Activated naive CD8-positive, alpha-beta T cell treated with anti-CD3 and anti-CD28 coated beads, Interleukin-2, amount 50 U/mL, for 16 hours (primary cell): Measurements from ENCODE around the gene RPL28.

ENCODE experiments used
- DNase-seq: peaks from one replicate; pipeline ENCODE4 v3.0.0-alpha.2; 2020; ENCODE audit warnings: low read depth, low spot score

RPL28 gene

DNA sequence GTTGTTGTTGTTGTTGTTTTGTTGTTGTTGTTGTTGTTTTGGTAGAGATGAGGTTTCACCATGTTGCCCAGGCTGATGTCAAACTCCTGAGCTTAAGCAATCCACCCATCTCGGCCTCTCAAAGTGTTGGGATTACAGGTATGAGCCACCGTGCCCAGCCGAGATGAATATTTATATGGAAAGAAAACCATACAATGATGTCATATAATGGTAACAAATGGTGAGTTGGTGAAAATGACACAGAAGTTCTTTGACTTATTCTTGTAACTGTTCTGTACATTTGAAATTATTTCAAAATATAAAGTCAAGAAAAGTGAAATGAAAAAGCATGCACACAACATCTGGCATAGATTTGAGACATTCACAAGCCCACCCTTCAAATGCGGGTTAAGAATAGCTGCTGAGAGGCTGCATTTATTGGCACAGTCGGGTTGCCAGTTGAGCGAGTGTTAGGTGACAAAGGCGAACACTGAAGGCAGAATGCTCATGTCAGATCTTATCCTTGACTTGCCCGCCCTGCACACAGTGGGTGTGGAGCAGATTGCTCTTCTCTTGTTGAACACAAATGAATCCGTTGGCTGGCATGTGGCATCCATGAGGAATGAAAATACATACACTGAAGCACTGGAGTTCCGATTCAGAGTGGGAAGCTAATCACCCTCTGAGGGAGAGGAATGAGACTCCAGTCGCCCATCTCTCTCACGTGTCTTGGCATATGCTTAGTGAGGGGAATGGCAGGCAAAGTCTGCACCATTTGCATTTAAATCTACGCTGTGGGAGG, 37.7 kb downstream of the RPL28 start:
- DNase-seq = no peak

DNA sequence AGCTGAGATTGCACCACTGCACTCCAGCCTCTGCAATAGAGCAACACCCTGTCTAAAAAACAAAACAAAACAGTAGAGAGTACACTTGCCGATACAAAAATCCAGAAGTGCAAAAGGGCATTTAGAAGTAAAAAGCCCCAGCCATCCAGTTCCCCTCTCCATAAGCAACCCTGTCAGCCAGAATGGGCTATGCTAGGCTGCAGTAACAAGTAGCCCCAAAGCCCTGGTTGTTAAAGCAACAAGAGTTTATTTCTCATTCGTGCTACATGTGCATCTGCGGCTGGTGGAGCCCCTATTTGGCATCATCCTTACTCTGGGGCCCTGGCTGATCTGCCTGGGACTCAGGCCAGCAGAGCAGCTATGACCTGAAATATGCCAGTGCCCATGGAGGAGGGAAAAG, 38.8 kb downstream of the RPL28 start:
- DNase-seq = no peak

DNA sequence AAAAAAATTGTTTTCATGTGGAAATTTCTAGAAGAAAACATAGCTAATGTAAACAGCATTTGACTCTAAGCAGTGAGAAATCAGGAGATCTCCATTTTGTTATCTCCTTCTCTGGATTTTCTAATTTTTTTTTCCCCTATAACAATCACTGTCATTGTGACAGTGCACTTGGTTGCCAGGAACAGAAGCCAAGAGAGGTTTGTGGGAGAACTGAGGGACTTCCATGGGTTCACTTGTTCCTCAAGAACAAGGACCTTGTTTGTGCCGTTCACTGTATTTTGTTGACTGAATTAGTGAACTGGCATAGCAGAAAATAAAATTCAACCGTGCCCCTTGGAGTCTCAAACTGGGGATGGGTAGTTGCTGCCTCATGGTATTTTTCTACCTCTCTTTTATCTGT, 40.3 kb downstream of the RPL28 start:
- no peak for DNase-seq

DNA sequence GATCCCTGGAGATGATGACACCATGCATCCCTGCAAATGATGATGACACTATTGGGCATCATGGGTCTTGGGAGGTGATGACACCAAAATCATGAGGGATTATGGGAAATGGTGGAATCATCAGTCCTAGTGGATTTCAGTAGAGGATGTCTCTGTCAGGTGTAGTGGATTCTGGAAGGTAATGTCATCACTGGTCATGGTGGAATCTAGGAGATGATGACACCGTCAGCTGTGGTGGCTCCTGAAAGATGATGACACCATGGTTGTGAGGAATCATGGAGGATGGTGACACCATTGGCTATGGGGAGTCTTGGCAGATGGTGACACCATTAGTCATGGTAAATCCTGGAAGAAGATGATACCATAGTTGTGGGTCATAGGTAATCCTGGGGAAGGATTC, 45.5 kb downstream of the RPL28 start:
- DNase-seq = no peak

DNA sequence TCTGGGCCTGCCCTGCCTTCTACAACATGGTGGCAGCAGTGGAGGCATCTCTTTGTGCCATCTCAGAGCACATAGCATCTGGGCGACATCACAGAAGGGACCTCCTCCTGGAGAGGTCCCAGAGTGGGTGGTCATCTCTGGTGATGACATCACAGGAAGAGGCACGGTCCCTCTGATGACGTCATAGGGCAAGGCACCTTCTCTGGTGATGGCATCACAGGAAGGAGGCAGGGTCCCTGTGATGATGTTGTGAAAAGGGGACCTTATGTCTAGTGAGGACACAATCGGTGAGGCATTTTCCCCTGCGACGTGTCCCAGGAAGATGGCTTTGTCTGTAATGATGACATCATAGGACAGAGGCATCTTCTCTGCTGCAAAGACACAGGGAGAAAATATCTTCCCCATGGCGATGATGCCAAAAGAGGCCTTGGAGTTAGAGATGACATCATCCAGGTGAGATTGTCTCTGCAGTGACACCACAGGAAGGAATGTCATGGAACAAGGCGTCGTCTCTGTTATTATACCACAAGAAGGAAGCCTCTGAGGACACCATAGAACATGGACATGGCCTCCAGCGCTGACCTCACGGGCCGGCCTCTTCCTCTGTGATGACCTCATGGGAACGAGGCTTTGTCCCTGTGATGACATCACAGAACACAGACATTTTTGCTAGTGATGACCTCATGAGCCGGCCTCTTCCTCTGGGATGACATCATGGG, 46.7 kb downstream of the RPL28 start:
- no peak for DNase-seq

DNA sequence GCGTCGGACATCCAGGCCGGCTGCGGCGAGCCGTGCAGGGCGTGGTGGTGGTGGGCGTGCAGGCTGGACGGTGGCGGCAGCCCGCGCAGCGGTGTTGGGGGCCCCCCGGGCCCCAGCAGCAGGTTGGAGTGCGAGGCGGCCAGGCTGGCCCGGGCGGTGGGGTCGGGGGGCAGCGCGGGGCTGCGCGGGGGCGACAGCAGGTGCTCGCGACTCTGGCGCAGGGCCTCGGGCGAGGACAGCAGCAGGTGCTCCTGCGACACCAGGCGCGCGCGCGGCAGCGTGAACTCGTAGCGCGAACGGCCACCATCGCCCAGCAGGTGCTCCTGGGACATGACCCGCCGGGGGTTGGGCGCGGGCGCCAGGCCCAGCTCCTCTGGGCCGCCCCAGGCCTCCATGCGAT, 47.6 kb downstream of the RPL28 start:
- DNase-seq = no peak

DNA sequence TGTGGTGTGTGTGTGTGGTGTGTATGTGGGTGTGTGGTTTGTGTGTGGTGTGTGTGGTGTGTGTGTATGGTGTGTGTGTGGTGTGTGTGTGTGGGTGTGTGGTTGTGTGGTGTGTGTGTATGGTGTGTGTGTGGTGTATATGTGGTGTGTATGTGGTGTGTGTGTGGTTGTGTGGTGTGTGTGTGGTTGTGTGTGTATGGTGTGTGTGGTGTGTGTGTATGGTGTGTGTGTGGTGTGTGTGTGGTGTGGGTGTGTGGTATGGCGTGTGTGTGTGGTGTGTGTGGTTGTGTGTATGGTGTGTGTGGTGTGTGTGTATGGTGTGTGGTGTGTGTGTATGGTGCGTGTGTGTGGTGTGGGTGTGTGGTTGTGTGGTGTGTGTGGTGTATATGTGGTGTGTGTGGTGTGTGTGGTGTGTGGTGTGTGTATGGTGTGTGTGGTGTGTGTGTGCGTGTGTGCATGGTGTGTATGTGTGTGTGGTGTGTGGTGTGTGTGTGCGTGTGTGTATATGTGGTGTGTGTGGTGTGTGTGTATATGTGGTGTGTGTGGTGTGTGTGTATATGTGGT, 48.7 kb downstream of the RPL28 start:
- no peak for DNase-seq

DNA sequence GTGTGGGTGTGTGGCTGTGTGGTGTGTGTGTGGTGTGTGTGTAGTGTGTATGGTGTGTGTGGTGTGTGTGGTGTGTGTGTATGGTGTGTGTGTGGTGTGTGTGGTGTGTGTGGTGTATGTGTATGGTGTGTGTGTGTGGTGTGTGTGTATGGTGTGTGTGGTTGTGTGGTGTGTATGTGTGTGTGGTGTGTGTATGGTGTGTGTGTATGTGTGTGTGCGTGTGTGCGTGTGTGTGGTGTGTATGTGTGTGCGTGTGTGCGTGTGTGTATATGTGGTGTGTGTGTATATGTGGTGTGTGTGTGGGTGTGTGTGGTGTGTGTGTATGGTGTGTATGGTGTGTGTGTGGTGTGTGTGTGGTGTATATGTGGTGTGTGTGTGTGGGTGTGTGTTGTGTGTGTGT, 49.3 kb downstream of the RPL28 start:
- DNase-seq = no peak

DNA sequence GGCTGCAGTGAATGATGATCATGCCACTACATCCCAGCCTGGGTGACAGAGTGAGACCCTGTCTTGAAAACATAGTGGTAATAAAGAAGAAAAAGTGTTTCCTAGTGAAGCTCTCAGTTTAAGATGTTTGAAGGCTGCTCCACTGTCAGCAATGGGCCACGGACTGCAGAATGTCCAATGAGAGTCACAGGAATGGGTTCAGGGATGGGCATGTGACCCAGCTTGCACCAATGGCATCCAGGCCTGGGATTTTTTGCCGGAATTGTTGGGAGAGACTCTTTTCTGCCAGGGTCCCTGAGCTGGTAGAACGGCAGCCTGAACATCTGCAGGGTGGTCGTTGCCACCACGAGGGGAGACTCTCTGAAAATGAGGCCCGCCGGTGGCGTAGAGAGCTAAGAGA, 51.1 kb downstream of the RPL28 start:
- no peak for DNase-seq

DNA sequence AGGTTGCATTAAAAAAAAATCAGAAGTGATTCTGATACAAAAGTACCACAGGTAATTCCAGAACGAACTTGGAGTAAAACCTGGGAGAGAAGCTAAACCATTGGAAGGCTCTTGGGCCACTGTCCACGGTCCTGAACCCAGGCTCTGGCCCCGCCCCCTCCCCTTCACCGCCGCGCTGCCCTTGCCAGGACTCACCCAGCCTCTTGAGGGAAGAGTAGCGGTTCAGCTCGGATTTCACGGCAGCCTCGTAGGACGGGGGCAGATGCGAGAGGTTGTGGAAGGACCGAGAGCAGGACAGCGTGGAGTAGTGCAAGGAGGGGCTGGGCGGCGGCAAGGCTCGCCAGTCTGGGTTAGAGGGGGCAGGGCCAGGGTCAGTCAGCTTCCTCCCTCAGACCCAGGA, 51.7 kb downstream of the RPL28 start:
- DNase-seq = no peak

DNA sequence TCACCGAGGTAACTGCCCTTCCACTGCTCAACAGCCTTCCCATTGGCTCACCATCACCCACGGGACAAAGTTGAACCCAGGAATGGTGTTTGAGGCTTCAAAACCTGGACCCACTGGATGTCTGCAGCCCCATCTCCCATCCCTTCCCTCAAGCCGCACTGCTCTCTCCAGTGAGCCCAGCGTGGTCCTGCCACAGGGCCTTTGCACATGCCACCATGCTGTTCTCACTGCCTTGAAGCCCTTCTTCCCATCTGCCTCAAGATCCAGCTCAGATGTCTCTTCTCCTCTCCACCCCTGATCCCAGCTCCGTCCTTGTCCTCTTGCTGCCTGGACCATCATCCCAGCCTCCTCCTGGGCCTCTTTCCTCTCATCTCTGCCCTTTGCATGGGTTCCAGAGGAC, 53.3 kb downstream of the RPL28 start:
- no peak for DNase-seq

DNA sequence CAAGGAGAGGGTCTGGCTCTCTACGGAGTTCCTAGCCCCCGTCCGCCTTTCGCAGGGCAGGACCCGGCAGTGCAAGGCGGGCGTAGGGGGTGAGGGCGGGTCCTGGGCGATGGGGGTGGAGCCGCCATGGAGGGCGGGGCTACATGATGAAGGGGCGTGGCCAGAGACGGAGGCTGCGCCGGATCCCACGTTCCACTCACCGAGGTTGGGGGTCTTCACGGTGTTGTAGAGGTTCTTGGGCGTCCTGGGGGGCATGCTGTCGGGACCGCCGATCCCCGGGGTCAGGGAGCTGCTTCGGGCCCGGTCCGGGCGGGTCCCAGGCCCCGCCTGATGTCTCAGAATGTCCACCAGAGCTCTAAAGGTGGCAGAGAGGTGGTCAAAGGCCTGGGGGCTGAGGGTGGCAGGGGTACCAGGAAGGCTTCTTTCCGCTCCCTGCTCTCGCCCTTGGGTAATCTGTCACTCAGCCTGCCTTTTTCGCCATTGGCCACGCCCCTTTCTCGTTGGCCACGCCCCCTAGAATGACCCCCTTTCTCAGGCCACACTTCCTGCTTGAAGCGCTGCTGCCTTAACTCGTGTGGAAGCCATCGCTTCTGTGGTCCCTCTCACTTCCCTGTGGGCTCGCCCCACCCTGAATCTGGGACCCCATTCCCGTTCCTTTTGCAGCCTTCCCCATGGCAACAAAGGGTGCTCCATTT, 54.8 kb downstream of the RPL28 start:
- no peak for DNase-seq

DNA sequence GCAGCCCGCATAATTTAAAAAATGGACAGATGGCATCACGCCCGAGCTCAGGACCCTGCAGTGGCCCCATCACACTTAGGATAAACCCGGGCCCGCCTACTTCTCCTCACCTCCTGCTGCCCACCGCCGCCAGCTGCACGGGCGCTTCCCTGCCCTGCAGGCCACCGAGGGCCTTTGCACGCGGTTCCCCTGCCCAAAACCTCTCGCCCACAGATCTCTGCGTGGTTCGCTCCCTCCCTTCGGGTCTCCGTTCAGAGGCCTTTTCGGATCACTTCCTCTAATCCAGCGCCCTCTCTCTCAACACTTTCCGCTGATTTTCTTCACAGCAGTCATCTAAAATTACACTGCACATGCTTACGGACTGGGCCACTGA, 55.6 kb downstream of the RPL28 start:
- no peak for DNase-seq

DNA sequence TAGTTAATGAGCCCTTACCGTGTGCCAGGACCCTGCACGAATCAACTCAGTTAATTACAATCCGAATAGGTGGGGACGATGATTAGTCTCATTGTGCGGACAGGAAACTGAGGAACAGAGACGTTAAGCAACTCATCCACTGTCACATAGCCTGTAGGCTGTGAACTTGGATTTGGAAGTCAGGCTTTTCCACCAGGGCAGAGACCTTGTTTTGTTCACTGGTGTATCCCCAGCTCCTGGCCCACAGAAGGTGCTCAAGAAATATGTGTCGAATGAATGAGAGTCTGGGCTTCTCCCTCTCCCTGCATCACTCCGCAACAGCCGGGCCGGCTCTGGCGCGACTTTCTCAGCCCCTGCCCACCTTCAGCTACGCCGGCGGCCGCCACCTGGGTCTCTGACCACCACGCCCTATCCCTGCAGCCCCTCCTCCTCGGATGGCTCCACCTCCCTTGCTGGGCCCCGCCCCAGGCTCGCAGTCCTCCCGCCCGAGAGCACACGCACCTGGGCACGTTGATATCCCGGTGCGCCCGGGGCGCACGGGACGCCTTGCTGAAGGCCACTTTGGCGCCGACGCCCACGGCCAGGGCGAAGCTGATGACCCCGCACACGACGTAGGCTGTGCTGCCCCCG, 56.1 kb downstream of the RPL28 start:
- DNase-seq = no peak

DNA sequence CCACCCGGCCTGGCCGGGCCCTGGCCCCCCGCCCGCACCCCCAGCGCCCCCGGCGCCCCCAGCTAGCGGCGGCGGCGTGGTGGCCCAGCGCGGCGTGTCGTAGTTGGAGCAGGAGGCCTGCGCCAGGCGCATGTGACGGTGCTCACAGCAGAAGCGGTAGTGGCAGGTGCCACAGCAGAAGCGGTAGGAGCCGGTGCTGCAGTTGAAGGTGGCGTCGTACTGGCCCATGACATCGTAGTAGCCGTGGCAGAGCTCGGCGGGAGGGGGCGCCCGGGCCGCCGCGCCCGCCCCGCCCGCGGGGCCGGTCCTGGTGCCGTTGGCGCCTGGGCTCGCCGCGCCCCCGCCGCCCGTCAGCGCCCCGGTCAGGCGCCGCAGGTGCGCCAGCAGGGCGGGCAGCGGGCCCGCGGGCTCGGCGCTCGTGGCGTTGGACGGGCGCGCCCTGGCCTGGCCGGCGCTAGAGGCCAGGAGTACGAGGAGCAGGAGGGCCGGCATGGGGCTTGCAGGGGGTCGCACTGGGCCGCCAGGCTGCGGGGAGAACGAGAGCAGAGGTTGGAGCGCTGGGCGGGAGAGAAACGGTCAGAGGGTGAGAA, 56.7 kb downstream of the RPL28 start:
- no peak for DNase-seq

DNA sequence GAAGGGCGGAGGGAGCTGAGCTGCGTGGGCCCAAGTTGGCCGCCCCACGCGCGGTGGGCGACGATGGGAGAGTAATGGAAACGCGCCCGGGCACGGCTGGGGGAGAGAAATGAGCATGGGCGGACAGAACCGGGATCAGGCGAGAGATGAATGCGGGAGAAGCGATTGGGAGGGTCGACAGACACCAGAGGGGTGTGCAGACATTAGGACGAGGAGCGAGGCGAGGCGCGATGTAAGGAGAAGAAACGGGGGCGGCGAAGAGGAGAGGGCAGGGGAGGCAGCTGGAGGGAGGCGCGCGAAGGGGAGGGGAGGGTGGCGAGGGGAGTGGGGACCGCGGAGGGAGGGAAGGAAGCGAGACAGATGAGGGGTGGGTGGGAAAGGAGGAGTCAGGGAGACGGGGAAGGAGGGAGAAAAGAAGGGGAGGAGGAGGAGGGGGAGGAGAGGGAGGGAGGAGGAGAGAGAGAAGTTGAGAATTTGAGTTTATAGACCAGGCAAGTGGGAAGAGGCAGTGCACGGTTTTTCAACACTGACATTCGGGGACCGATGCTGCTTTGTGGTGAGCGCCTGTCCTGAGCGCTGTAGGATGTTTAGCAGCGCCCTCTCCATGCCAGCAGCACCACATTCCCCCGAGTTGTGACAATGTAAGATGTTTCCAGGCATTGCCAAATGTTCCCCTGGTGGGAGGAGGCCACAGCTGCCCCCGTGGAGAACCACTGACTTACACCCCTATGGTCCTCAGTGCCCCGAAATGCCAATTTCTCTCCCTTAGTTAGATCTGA, 57.5 kb downstream of the RPL28 start, which contains the start of gene SHISA7:
Gene SHISA7, minus strand, starts transcription at position 256 of the 779 bp plus-strand sequence. CDS start 437 bp downstream, outside the sequence.
- no peak for DNase-seq

DNA sequence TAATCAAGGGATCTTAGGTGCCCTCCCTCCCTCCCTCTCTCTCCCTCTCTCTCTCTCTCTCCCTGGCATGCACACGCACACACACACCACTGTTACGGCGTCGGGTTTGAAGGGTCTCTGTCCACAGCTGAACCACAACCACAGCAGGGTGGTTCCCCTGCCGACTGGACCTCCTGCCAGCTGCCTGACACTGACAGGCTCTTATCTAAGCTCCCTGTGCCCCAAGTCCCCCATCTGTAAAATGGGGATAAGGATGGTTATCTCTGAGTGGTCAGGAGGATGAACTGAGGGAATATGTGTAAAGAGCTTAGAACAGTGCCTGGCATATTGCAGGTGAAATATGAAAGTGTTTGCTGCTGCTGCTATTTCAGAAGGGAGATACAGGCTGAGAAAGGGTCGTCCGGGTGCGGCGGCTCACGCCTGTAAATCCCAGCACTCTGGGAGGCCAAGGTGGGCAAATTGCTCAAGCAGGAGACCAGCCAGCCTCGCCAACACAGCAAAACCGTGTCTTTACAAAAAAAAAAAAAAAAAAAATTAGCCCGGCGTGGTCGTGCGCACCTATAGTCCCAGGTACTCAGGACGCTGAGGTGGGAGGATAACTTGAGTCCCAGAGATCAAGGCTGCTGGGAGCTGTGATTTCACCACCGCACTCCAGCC, 58.2 kb downstream of the RPL28 start:
- DNase-seq = no peak

DNA sequence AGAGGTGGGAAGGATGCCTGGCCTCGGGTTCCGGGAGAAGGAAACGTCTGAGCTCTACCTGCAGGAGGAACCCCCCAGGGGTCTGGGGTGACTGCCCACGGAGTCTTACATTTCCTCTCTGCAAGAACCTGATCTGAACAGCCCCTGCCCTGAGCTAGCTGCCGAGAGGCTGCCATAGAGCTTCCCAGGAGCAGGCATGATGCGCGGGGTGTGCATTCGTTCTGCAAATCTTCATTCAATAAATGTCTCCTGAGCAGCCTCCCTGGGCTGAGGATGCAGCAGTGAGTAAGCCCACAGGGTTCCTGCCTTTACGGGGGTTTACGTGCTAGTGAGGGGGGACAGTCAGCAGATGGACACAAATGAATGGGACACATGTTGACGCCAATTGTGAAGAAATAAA, 58.9 kb downstream of the RPL28 start:
- no peak for DNase-seq

DNA sequence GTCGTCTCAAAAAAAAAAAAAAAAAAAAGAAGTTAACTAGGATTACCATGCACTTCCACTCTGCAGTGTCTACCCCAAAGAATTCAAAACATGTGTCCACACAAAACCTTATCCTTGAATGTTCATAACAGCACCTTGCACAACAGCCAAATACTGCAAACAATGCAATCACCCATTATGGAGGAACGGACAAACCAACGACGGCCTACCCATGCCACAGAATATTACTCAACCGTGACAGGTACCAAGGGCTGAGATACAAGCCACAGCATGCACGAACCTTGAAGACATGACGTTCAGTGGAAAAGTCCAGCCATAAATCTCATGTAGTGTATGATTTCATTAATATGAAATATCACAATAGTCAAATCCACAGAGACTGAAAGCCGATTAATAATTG, 60.3 kb downstream of the RPL28 start:
- no peak for DNase-seq
